A673 (cell line): Measurements from ENCODE around the gene TMEM91.

Experiments used
- CTCF ChIP-seq: fragments of 300-800, 200-600 bp; sonication (generic); conservative IDR thresholded peaks from 2 replicates; pipeline ENCODE4 v1.5.1; 2017; ENCODE audit warnings: low read depth, mild to moderate bottlenecking, antibody characterized with exemption, low read length, moderate library complexity, mixed read lengths
- EZH2 ChIP-seq: fragments of 200-600 bp; sonication (generic); IDR thresholded peaks from 2 replicates; pipeline ENCODE4 v1.6.1; 2017; ENCODE audit warnings: borderline replicate concordance, low read depth, mild to moderate bottlenecking, mixed read lengths, antibody characterized with exemption, low read length; ENCODE audit not compliant: poor library complexity, severe bottlenecking

- TF ChIP-seq CTCF: no peak
- no peak for TF ChIP-seq EZH2
Measured at GRCh38 chr19:41428481-41428859, 52.1 kb downstream of the TMEM91 start.
